AML-193 (cell line): ENCODE data around the gene XPNPEP2.
"Not testable (repeated sequence)": the region's sequence is repeated elsewhere in the genome, so short reads cannot be mapped to it uniquely, and the experiment has no call there.

Experiments
- DNase-seq, 2 experiments: peaks; one replicate each; lab custom pipeline; 2025; lab: John Stamatoyannopoulos, UW

XPNPEP2 gene

GRCh38 chrX:129719931-129720530, 18.7 kb upstream of the XPNPEP2 start:
- DNase-seq = no peak

GRCh38 chrX:129720741-129721140, 18.0 kb upstream of the XPNPEP2 start:
- no peak for DNase-seq

- DNase-seq = no peak
Observed at GRCh38 chrX:129721414-129721813, 17.4 kb upstream of the XPNPEP2 start.

GRCh38 chrX:129721870-129722269, 16.9 kb upstream of the XPNPEP2 start:
- DNase-seq = no peak

DNA sequence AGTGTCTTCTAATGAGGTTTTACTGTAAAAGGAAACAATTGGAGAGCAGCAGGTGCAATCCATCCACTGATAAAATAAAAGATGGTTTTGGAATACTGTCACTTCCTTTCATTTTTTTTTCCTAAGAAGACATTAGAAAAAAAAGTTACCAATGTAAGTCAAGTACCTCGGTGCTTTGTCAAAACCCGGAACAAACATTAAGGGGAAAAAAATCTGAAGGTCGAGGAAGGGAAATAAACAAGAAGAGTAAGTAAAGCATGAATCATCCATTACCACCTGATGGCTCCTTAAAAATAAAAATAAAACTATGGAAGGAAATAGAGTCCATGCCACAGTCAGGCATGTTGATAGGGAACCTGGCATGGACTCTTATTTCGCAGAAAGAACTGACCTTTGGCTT, 15.3 kb upstream of the XPNPEP2 start:
- no peak for DNase-seq

DNA sequence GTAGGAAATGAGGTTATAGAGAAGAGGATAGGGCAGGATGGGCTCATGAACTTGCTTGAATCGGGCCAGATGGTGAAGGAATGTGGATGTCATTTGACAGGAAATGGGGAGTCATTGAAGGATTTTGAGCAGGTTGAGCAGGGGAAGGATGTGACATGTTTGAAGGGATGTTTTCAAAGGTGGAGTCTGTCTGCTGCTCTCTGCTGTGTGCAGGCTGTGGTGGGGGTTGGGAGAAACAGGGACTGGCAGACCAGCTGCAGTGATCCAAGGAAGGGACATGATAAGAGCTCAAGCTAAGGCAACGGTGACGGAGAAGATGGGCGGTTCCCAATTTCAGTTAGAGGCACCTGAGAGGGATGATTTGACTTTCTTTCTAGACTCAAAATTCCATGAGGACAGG, 14.0 kb upstream of the XPNPEP2 start:
- DNase-seq = no peak

GRCh38 chrX:129726307-129727111, 12.3 kb upstream of the XPNPEP2 start:
- DNase-seq = peak in 1 of 2 experiments; percentile 18

GRCh38 chrX:129728061-129728460, 10.7 kb upstream of the XPNPEP2 start:
- DNase-seq = no peak

DNA sequence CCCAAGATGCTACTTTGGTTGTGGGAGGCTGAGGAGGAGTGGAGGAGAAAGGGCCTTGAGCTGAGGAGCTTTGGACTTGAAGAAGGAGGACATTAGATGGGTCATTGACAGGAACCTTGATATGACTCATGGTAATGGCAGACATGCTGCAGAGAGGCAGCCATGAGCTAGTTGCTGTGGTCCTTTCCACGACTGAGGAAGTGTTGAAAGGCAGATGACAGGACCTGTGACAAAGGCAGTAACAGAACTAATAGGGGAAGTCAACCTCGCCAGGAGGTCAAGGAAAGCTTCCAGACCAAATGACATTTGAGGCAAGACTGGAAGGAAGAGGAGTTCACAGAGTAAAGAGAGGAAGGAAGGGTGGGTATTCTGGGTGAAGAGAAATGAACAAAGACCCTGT, 7.6 kb upstream of the XPNPEP2 start:
- DNase-seq = peak; percentile 51 to 68

GRCh38 chrX:129732857-129733256, 5.9 kb upstream of the XPNPEP2 start:
- DNase-seq = no peak

- no peak for DNase-seq
Observed at GRCh38 chrX:129733335-129733734, 5.4 kb upstream of the XPNPEP2 start.

DNA sequence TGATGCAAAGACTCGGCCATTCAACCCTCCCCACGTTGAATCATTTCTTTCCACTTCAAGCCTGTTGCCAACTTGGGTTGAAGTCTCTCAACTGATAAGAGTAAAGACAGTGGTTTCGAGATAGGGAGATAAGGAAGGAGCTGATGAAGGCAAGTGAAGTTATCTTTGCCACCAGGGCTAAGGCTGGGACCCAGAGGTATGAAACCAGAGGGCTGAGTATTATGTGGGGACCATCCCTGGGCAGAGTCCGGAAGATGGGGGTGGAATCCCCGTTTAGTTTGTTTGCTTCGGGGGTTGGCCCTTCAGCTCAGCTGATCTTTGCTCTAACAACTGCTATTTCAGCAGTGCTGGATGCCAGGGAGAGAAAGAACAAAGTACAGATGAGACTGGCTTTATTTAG, 2.3 kb upstream of the XPNPEP2 start:
- DNase-seq = no peak

- no peak for DNase-seq
Observed at GRCh38 chrX:129737916-129738315, 863 bp upstream of the XPNPEP2 start.

- DNase-seq = no peak
Observed at GRCh38 chrX:129739578-129739977, 799 bp downstream of the XPNPEP2 start.

GRCh38 chrX:129741880-129742758, 3.3 kb downstream of the XPNPEP2 start:
- DNase-seq = no peak

DNA sequence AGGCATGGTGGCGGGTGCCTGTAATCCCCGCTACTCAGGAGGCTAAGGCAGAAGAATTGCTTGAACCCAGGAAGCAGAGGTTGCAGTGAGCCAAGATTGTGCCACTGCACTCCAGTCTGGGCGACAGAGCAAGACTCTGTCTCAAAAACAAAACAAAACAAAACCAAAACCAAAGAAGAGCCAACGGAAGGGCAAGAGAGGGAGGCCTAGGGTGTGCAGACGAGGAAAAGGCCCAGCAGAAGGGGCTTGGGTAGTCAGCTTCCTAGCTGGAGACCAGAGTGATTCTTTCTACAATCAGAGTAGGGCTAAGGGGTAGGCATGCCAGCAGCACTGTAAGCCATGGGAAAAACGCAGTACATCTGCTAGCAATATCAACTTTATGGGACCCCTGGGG, 4.0 kb downstream of the XPNPEP2 start:
- not testable (repeated sequence) for DNase-seq

GRCh38 chrX:129743821-129744220, 5.0 kb downstream of the XPNPEP2 start:
- no peak for DNase-seq

DNA sequence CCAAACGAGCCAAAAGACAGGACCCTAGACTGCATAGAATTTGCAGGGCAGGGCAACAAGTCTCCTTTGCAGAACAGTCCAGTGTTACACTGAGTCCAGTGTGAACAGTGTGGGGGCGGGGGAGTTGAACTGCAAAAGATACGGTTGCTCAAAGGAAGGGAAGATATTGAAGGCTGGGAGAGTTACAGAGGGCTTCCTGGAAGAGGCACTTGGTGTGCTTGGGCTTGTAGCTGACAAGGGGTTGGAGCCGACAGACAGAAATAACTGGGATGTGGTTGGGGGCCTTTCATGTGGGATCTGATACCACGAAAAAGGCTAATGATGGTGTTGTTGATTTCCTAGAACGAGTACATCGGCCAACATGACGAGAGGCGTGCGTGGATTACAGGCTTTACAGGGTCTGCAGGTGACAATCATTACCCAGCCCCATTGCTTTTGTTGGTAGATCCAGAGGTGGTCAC, 6.1 kb downstream of the XPNPEP2 start:
- no peak for DNase-seq

DNA sequence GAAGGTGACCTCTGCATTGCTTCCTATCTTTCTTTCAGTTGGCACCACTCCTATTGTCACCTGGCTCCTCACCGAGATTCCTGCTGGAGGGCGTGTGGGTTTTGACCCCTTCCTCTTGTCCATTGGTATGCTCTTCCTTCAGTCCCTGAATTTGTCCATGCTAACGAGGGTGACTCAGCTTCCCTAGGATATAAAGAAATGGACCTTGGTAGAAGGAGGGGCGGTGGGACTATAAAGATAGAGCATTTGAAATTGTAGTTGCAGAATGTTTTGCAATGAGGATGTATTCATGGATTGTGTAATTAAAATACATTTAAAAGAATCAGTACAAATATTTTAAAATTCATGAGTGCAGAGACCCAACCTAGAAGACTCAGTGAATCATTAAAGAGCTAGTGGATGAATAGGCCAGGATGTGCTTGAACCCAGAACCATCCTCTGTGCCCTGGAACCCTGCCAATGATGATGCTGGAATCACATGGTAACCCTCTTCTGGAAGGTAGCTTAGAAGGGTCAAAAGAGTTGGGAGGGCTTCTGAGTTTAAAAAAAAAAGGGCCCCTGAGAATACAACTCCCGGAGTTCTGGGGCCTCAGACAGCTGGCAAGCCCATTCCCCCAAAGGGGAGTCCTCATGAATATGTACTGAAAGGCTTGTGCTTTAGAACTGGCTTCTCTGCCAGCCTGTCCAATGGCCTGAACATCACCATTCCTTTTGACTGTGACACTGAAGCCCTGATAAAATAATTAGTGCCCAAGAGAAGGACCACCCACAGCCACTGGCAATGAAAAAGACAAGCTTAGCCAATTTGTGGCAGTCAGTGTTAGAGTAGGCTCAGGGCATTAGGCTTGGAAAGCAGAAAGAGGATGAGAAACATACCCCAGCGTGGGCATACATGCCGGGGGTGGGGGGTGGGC, 8.0 kb downstream of the XPNPEP2 start:
- no peak for DNase-seq

DNA sequence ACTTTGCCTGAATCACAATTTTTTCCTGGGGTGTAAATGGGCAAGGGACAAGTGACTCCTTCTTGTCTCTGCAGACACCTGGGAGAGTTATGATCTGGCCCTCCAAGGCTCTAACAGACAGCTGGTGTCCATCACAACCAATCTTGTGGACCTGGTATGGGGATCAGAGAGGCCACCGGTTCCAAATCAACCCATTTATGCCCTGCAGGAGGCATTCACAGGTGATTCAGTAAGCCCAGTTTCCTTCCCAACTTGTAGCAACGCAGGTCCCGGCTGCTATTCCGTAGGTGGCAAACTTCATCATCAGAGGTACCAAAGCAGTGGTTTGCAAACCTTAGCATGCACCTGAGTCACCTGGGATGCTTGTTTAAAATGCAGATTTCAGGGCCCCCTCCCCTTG, 8.8 kb downstream of the XPNPEP2 start:
- DNase-seq = no peak

- no peak for DNase-seq
Observed at GRCh38 chrX:129748305-129748704, 9.5 kb downstream of the XPNPEP2 start.

DNA sequence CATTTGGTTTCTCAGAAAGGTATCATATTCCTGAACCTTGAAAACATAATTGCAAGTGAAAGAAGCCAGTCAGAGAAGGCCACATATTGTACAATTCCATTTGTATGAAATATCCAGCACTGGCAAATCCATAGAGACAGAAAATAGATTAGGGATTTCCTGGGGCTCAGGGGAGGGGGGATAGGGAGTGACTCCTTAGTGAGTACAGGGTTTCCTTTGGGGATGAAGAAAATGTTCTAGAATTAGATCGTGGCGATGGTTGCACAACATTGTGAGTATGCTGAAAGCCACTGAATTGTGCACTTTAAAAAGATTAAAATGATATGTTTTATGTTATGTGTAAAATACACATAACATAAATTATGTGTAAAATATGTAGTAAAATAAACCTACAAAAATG, 10.3 kb downstream of the XPNPEP2 start:
- no peak for DNase-seq
